Endothelial cell of umbilical vein (primary cell): ENCODE results near the gene PER3. TPM values are rescaled to one million over a fixed set of nuclear protein-coding genes. Genes with fewer than 3 reads are reported as not detected.

ENCODE experiments used
- BruUV-seq: library from RNA; stranded (reverse); fragments of 400-500 nt; replicated peaks from 2 replicates; lab custom pipeline; 2021; lab: Mats Ljungman, UMichigan
- CTCF ChIA-PET: fragments of 300-600, 350-600 bp; sonication (Branson Sonifier 250); formaldehyde crosslinking; loops from one replicate; lab custom pipeline; 2021; ENCODE audit warnings: antibody characterized with exemption, inconsistent platforms; lab: Charles Lee
- POLR2A ChIA-PET: fragments of 300-600, 350-600 bp; sonication (Branson Sonifier 250); formaldehyde crosslinking; loops from one replicate; lab custom pipeline; 2021; ENCODE audit warnings: antibody characterized with exemption, inconsistent platforms; lab: Charles Lee
- DNase-seq: peaks from one replicate; pipeline ENCODE4 v3.0.0-alpha.2; 2011; ENCODE audit warnings: low read depth, low spot score
- FAIRE-seq: peaks from 2 replicates; lab custom pipeline; 2011; peaks lifted over from hg19 to GRCh38; lab: Jason Lieb, UNC
- H2AFZ ChIP-seq: 2 replicates; pipeline ENCODE4 v1.6.0; 2012; ENCODE audit warnings: low read depth, low read length, control low read depth, inconsistent platforms
- H3K27ac ChIP-seq: 2 replicates; pipeline ENCODE4 v1.5.1; 2011; ENCODE audit warnings: low read depth, mild to moderate bottlenecking, control low read depth, low read length, moderate library complexity; ENCODE audit not compliant: insufficient read depth
- H3K27me3 ChIP-seq, 2 experiments: 2 replicates each; pipeline versions ENCODE4 v1.6.0 to v1.6.1; 2011; ENCODE audit warnings: low read length in 2 of 2, mixed read lengths in 1 of 2; ENCODE audit not compliant: control insufficient read depth in 2 of 2, insufficient read depth in 2 of 2
- H3K36me3 ChIP-seq, 2 experiments: 2 replicates in 1 of 2; 3 replicates in 1 of 2; pipeline ENCODE4 v1.5.1; 2011; ENCODE audit warnings: low read length in 2 of 2, mild to moderate bottlenecking in 1 of 2, moderate library complexity in 1 of 2; ENCODE audit not compliant: control insufficient read depth in 2 of 2, insufficient read depth in 2 of 2; ENCODE audit errors: extremely low read depth in 1 of 2
- H3K4me1 ChIP-seq: 3 replicates; pipeline ENCODE4 v1.5.1; 2011; ENCODE audit warnings: mild to moderate bottlenecking, low read length; ENCODE audit not compliant: control insufficient read depth, insufficient read depth; ENCODE audit errors: extremely low read depth
- H3K4me2 ChIP-seq: 2 replicates; pipeline ENCODE4 v1.6.1; 2011; ENCODE audit warnings: low read length, control low read depth, mixed read lengths; ENCODE audit not compliant: insufficient read depth
- H3K4me3 ChIP-seq, 3 experiments: fragments of 200-600 bp in 1 of 3; sonication (generic), shearing (Covaris generic) in 1 of 3; replicated peaks in 1 of 3; 2 replicates each; pipeline ENCODE4 v1.5.1; 2011 to 2016; ENCODE audit warnings: control low read depth in 3 of 3, low read length in 3 of 3, mild to moderate bottlenecking in 2 of 3, inconsistent platforms in 1 of 3, low read depth in 1 of 3, moderate library complexity in 1 of 3; ENCODE audit not compliant: insufficient read depth in 1 of 3
- H3K79me2 ChIP-seq: 2 replicates; pipeline ENCODE4 v1.6.0; 2012; ENCODE audit warnings: low read length, inconsistent platforms; ENCODE audit not compliant: control insufficient read depth, insufficient read depth
- H3K9ac ChIP-seq: replicated peaks from 2 replicates; pipeline ENCODE3; 2011; ENCODE audit warnings: low read length, control low read depth; ENCODE audit not compliant: insufficient read depth; ENCODE audit errors: extremely low read depth
- H3K9me1 ChIP-seq: replicated peaks from 3 replicates; pipeline ENCODE4 v1.6.0; 2011; ENCODE audit warnings: mild to moderate bottlenecking, low read length; ENCODE audit not compliant: control insufficient read depth, insufficient read depth; ENCODE audit errors: extremely low read depth
- H3K9me3 ChIP-seq: replicated peaks from 2 replicates; pipeline ENCODE4 v1.5.1; 2012; ENCODE audit warnings: low read length, inconsistent platforms; ENCODE audit not compliant: control insufficient read depth, insufficient read depth
- H4K20me1 ChIP-seq: replicated peaks from 2 replicates; pipeline ENCODE3; 2011; ENCODE audit warnings: mild to moderate bottlenecking, low read length; ENCODE audit not compliant: control insufficient read depth, insufficient read depth; ENCODE audit errors: extremely low read depth
- EZH2 ChIP-seq: IDR thresholded peaks from 2 replicates; pipeline ENCODE4 v1.6.1; 2012; ENCODE audit warnings: borderline replicate concordance, low read depth, mild to moderate bottlenecking, moderate library complexity, low read length, inconsistent platforms; ENCODE audit not compliant: severe bottlenecking
- FOS ChIP-seq: IDR thresholded peaks from 2 replicates; pipeline ENCODE4 v1.6.1; 2011; ENCODE audit warnings: mild to moderate bottlenecking, low read length, moderate library complexity, borderline replicate concordance; ENCODE audit not compliant: insufficient read depth
- GATA2 ChIP-seq: IDR thresholded peaks from 2 replicates; pipeline ENCODE4 v1.7.0; 2011; ENCODE audit warnings: low read depth, mild to moderate bottlenecking, moderate library complexity, mixed read lengths, low read length; ENCODE audit not compliant: insufficient read length, insufficient read depth
- JUN ChIP-seq: IDR thresholded peaks from 2 replicates; pipeline ENCODE4 v1.6.1; 2011; ENCODE audit warnings: borderline replicate concordance, low read depth; ENCODE audit not compliant: insufficient read length, insufficient read depth
- MAX ChIP-seq: IDR thresholded peaks from 2 replicates; pipeline ENCODE4 v1.6.1; 2011; ENCODE audit not compliant: insufficient read depth, insufficient read length
- MYC ChIP-seq: IDR thresholded peaks from one replicate; pipeline ENCODE4 v1.6.1; 2011; ENCODE audit warnings: mild to moderate bottlenecking, low read depth, low read length
- POLR2A ChIP-seq: IDR thresholded peaks from 2 replicates; pipeline ENCODE4 v1.6.1; 2012; ENCODE audit warnings: low read depth, mild to moderate bottlenecking, control low read depth, low read length
- POLR2AphosphoS5 ChIP-seq: IDR thresholded peaks from 2 replicates; pipeline ENCODE4 v1.6.1; 2012; ENCODE audit warnings: low read depth, mild to moderate bottlenecking, control low read depth, low read length, moderate library complexity; ENCODE audit not compliant: insufficient read depth
- dilution Hi-C: fragments of 300-500 bp; cut with MboI; formaldehyde crosslinking; loops from one replicate; pipeline ENCODE4 v1.15.0; 2019; ENCODE audit warnings: low sequenced_read_pairs; ENCODE audit not compliant: extremely low pct_ligation_motif_present
- intact Hi-C: fragments of 100-400 bp; cut with micrococcal nuclease; formaldehyde crosslinking; loops from one replicate; pipeline ENCODE4 v1.10.0; 2022
- polyA plus RNA-seq, 4 experiments: library from polyadenylated mRNA; depleted of rRNA in 3 of 4; stranded (reverse) in 3 of 4; unstranded in 1 of 4; fragments of >200 nt; gene quantifications; 2 replicates each; pipeline versions ENCODE4 v1.2.1 to v1.2.3, GENCODE V29; 2011 to 2012; ENCODE audit warnings: missing spikeins in 1 of 4
- total RNA-seq: library from RNA; stranded (reverse); gene quantifications from 2 replicates; pipeline ENCODE4 v1.2.3, GENCODE V29; 2021
- TF ChIP-seq, protein P1 (sequence below), 2 donors: IDR thresholded peaks; 1 replicate in 1 of 2; 2 replicates in 1 of 2; pipeline ENCODE4 v1.5.1; 2011; ENCODE audit warnings: low read length in 2 of 2, mild to moderate bottlenecking in 2 of 2, moderate library complexity in 2 of 2, control low read depth in 1 of 2, inconsistent platforms in 1 of 2, low read depth in 1 of 2; ENCODE audit not compliant: insufficient read depth in 1 of 2; ENCODE audit errors: extremely low read depth in 1 of 2

The PER3 gene
- total and polyA plus RNA-seq, 2 donors (not counting 3 experiments of a cell fraction or from before 2014, with no cell fraction given) = 2.5 to 2.6 TPM

- peak overlapping the region; percentile 73 for H3K4me2 ChIP-seq
- CTCF ChIA-PET = no interaction called here
- BruUV-seq = no TSS peak
- peak overlapping the region in 1 of 3 experiments; percentile 75 for H3K4me3 ChIP-seq
- dilution Hi-C loops (no loop called here), intact Hi-C loops (no loop called here)
- H3K9me3 ChIP-seq = no peaks in the 10 kb centered on the region
- FAIRE-seq = no peak
- H2AFZ ChIP-seq = no peak overlapping the region
- POLR2A ChIA-PET = no interaction called here
- H3K4me1 ChIP-seq = no peaks in the 10 kb centered on the region
- H3K27ac ChIP-seq = no peak overlapping the region
- H4K20me1 ChIP-seq = no peaks in the 10 kb centered on the region
- H3K27me3 ChIP-seq = no peaks in the 10 kb centered on the region
- H3K9ac ChIP-seq = peak overlapping the region; percentile 33
- no peaks in the 10 kb centered on the region for H3K9me1 ChIP-seq
- no peak for DNase-seq
- H3K36me3 ChIP-seq = no peaks in the 10 kb centered on the region
- H3K79me2 ChIP-seq = no peaks in the 10 kb centered on the region
- TF ChIP-seq JUN (no peak), GATA2 (no peak), POLR2A (no peak)
These were observed 42.3 kb downstream of the PER3 start for GRCh38 chr1:7826363-7826762.

DNA sequence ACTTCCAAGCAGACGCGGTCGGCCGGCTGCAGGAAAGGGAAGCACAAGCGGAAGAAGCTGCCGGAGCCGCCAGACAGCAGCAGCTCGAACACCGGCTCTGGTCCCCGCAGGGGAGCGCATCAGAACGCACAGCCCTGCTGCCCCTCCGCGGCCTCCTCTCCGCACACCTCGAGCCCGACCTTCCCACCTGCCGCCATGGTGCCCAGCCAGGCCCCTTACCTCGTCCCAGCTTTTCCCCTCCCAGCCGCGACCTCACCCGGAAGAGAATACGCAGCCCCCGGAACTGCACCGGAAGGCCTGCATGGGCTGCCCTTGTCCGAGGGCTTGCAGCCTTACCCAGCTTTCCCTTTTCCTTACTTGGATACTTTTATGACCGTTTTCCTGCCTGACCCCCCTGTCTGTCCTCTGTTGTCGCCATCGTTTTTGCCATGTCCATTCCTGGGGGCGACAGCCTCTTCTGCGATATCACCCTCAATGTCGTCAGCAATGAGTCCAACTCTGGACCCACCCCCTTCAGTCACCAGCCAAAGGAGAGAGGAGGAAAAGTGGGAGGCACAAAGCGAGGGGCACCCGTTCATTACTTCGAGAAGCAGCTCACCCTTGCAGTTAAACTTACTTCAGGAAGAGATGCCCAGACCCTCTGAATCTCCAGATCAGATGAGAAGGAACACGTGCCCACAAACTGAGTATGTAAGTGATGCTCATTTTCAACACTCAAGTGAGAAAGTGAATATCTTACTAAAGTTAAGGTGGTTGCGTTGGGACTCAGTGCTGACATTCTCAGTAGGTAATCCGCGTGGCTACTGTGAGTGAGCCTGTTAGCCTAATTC, 43.2 kb downstream of the PER3 start:
- H3K4me1 ChIP-seq = no peaks in the 10 kb centered on the region
- DNase-seq (peak; percentile 15), FAIRE-seq (no peak)
- H3K27ac ChIP-seq = peak overlapping the region; percentile 7
- no peaks in the 10 kb centered on the region for H3K79me2 ChIP-seq
- H3K4me2 ChIP-seq = peak overlapping the region; percentile 73
- H3K9me3 ChIP-seq = no peaks in the 10 kb centered on the region
- TF ChIP-seq JUN (no peak), MYC (no peak), FOS (no peak), EZH2 (no peak), GATA2 (no peak), MAX (no peak), POLR2AphosphoS5 (no peak), POLR2A (no peak)
- TF ChIP-seq, protein P1, sequence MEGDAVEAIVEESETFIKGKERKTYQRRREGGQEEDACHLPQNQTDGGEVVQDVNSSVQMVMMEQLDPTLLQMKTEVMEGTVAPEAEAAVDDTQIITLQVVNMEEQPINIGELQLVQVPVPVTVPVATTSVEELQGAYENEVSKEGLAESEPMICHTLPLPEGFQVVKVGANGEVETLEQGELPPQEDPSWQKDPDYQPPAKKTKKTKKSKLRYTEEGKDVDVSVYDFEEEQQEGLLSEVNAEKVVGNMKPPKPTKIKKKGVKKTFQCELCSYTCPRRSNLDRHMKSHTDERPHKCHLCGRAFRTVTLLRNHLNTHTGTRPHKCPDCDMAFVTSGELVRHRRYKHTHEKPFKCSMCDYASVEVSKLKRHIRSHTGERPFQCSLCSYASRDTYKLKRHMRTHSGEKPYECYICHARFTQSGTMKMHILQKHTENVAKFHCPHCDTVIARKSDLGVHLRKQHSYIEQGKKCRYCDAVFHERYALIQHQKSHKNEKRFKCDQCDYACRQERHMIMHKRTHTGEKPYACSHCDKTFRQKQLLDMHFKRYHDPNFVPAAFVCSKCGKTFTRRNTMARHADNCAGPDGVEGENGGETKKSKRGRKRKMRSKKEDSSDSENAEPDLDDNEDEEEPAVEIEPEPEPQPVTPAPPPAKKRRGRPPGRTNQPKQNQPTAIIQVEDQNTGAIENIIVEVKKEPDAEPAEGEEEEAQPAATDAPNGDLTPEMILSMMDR (IDR thresholded peaks at IDR 0.05; ENCODE audit: extremely low read depth in 1 of 2, insufficient read depth in 1 of 2, low read depth in 1 of 2, low read length in 2 of 2) = no peak
- no peaks in the 10 kb centered on the region for H3K36me3 ChIP-seq
- TSS peak; percentile 53 for BruUV-seq
- H3K9me1 ChIP-seq = no peaks in the 10 kb centered on the region
- dilution Hi-C loops (no loop called here), intact Hi-C loops (no loop called here)
- H2AFZ ChIP-seq = no peak overlapping the region
- H4K20me1 ChIP-seq = no peaks in the 10 kb centered on the region
- ChIA-PET CTCF (interaction anchor here (1.2 to 2.1 kb wide), 3 partner anchors 10 to 20 kb away, joined by 3 to 5 read pairs (median 3); no protein-coding TSS in a partner anchor), POLR2A (no interaction called here)
- peak overlapping the region; percentile 33 for H3K9ac ChIP-seq
- H3K27me3 ChIP-seq = no peaks in the 10 kb centered on the region
- H3K4me3 ChIP-seq = peak overlapping the region in 2 of 3 experiments; percentile 28 to 75
